PFSK-1 (cell line): Measurements from ENCODE around the gene IQCM.

Experiments
- POLR2AphosphoS5 ChIP-seq: IDR thresholded peaks from 2 replicates; pipeline ENCODE4 v1.6.1; 2012; ENCODE audit warnings: low read depth, mild to moderate bottlenecking, control low read depth, low read length, moderate library complexity
- REST ChIP-seq, 2 experiments: IDR thresholded peaks; 2 replicates each; pipeline versions ENCODE4 v1.6.1 to v1.8.0; 2011 to 2012; ENCODE audit warnings: low read depth in 2 of 2, low read length in 2 of 2, control low read depth in 1 of 2, inconsistent platforms in 1 of 2, mild to moderate bottlenecking in 1 of 2, moderate library complexity in 1 of 2; ENCODE audit not compliant: insufficient read depth in 1 of 2
- SIN3A ChIP-seq: IDR thresholded peaks from 2 replicates; pipeline ENCODE4 v1.6.1; 2012; ENCODE audit warnings: mild to moderate bottlenecking, low read length, moderate library complexity, borderline replicate concordance; ENCODE audit not compliant: insufficient read depth
- TAF1 ChIP-seq: IDR thresholded peaks from 2 replicates; pipeline ENCODE4 v1.6.1; 2012; ENCODE audit warnings: low read length, control low read depth, borderline replicate concordance; ENCODE audit not compliant: insufficient read depth

- no peak for TF ChIP-seq POLR2AphosphoS5
- TF ChIP-seq REST (IDR thresholded peaks at IDR 0.05; ENCODE audit: insufficient read depth in 1 of 2, low read depth in 2 of 2, low read length in 2 of 2), result no peak
- no peak for TF ChIP-seq TAF1
- no peak for TF ChIP-seq SIN3A
These were observed 108.7 kb downstream of the IQCM start for GRCh38 chr4:149706942-149707341.
